Measurements from ENCODE around the gene DLG2.

DNA sequence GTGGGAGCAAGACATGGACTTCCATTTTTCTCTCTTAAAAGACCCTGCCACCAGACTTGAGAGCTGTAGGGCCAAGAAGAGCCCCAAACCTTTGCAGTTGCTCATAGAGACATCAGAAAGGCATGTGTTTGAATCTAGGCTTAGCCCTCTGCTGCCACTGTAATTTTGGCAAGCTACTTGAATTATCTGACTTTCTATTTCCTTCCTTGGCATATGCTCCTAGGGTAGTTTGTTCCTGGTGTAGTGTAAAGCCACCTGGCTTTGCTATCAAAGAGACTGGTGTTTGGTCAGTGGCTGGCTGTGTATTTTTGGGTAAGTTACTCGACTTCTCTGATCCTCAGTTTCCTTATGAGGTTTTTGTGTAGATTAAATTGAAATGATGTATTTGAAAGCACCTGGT lies 2088.9 kb downstream of the DLG2 start:
- TF ChIP-seq, protein P1, sequence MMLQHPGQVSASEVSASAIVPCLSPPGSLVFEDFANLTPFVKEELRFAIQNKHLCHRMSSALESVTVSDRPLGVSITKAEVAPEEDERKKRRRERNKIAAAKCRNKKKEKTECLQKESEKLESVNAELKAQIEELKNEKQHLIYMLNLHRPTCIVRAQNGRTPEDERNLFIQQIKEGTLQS (CRISPR knock-in tag; conservative IDR thresholded peaks at IDR 0.05): no peak
- TF ChIP-seq CTCF (IDR thresholded peaks at IDR 0.05) (no peak), ETV6 (CRISPR knock-in tag; IDR thresholded peaks at IDR 0.05) (no peak), NR3C1 (CRISPR knock-in tag; conservative IDR thresholded peaks at IDR 0.05; ENCODE audit: low read depth) (no peak), GABPB1 (CRISPR knock-in tag; IDR thresholded peaks at IDR 0.05) (no peak)

Measured in WTC11 (cell line).